IPS DF 19.7 (cell line): ENCODE measurements around the gene ADGRL2.
"Not testable (repeated sequence)": the region's sequence is repeated elsewhere in the genome, so short reads cannot be mapped to it uniquely, and the experiment has no call there.

Experiments
- DNase-seq: peaks from one replicate; pipeline ENCODE4 v3.0.0-alpha.2; 2013; ENCODE audit warnings: low read depth, low spot score

Gene ADGRL2

DNA sequence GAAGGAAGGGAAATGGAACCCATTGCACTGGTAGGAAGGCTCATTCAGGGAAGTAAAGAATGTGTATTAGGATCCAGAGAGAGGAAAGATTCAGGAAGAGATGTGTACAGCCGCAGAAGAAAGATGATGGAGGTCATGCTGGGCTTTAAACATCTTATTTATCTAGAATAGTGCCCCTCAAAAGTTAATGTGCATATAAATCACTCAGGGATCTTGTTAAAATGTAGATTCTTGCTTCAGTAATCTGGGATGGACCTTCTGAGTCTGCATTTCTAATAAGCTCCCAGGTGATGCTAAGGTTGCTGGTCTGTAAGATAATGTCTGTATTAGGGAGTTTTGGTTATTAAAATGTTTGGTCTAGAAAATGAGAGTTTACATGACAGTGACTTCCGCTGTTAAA is 46.3 kb downstream of the ADGRL2 start:
- DNase-seq = no peak

- DNase-seq = no peak
Measured at GRCh38 chr1:81848880-81849682, 48.3 kb downstream of the ADGRL2 start.

GRCh38 chr1:81850031-81850430 is 49.3 kb downstream of the ADGRL2 start:
- DNase-seq = no peak

DNA sequence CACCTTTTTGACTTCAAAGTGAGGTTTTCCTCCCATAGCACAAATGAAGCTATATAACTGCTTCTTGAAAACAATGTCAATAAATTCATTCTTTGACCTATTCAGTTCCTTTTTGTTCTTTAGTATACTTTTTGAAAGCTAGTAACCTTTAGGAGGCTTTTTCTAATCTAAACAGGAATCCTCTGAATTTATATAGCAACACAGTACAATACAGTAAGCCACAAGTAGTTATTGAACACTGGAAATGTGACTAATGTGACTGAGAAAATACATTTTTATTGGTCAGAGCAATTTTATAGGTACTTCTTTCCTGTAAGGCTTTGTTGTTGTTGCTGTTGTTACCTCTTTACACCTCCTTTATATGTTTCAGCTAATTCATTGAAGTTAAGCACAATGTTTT is 49.8 kb downstream of the ADGRL2 start:
- no peak for DNase-seq

- no peak for DNase-seq
Measured at GRCh38 chr1:81851217-81851616, 50.5 kb downstream of the ADGRL2 start.

GRCh38 chr1:81852961-81853360 is 52.2 kb downstream of the ADGRL2 start:
- no peak for DNase-seq

DNA sequence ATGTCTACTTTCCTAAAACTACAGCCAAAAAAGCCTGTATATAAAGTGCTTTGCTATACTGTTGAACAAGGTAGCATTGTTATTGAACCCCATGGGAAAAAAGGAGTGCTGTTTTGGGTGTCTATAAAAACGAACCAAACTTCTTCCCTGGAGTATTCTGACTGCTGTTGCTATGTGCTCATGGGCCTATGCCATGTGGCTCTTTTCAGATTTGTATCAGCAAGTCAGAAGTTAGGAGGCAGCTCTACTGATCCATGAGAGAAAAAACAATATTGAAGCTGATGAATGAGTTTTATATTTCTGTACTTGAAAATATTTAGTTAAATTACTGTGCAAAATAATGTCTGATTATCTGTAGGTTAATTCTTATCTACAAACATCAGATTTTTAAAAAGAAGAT is 66.5 kb downstream of the ADGRL2 start:
- DNase-seq = no peak

- no peak for DNase-seq
Measured at GRCh38 chr1:81869307-81869706, 68.6 kb downstream of the ADGRL2 start.

DNA sequence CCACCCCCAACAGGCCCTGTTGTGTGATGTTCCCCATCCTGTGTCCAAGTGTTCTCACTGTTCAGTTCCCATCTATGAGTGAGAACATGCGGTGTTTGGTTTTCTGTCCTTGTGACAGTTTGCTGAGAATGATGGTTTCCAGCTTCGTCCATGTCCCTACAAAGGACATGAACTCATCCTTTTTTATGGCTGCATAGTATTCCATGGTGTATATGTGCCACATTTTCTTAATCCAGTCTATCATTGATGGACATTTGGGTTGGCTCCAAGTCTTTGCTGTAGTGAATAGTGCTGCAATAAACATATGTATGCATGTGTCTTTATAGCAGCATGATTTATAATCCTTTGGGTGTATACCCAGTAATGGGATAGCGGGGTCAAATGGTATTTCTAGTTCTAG is 70.4 kb downstream of the ADGRL2 start:
- DNase-seq = not testable (repeated sequence)

DNA sequence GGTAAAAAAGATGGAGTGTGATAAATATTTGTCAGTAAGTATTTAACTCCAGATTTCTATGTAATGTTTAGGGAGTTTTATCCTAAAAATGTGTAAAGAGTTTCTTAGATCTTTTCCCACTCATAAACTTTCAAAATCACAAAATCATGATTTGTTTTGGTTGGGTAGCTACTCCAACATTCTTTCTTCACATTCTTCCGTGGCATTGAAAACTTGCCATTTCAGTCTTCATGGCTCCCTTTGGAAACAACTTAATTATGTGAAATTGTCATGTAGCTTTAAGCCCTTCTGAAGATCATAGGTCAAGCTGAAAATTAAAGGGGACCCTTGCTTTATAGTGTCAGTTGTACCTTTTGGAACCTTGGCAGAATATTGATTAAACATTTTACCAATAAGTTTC is 73.2 kb downstream of the ADGRL2 start:
- DNase-seq = no peak

DNA sequence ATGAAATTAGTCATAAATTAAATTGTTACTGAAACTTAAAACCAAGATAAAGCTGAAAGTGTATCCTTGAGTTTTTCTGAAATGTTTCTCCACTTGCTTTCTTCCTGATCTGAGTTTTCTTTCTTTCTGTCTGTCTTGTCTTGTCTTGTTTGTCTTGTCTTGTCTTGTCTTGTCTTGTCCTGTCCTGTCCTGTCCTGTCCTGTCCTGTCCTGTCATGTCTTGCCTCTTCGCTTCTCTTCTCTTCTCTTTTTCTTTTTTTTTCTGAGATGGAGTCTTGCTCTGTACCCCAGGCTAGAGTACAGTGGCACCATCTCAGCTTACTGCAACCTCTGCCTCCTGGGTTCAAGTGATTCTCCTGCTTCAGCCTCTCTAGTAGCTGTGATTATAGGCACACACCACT is 73.7 kb downstream of the ADGRL2 start:
- no peak for DNase-seq

GRCh38 chr1:81874940-81875339 is 74.2 kb downstream of the ADGRL2 start:
- no peak for DNase-seq

- no peak for DNase-seq
Measured at GRCh38 chr1:81876901-81877733, 76.4 kb downstream of the ADGRL2 start.

GRCh38 chr1:81877940-81878339 is 77.2 kb downstream of the ADGRL2 start:
- no peak for DNase-seq

- no peak for DNase-seq
Measured at GRCh38 chr1:81878538-81878937, 77.8 kb downstream of the ADGRL2 start.

DNA sequence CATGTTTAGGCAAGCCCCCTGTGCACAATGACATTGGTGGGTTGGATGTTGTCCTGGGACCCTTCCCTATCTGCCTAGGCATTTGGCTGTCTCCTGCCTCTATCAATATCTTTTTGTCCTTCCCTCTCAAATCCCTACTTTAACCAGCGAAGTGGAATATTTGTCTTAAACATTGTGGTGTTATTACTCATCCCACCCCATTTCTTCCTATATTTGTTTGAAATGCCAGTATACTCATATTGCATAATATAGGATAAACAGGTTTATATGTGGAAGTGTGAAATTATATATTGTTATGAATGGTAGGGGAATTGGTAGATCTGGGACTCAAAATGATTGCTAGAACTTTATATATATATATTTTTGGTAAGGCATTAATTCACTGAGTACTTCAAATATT is 80.0 kb downstream of the ADGRL2 start:
- DNase-seq = no peak

DNA sequence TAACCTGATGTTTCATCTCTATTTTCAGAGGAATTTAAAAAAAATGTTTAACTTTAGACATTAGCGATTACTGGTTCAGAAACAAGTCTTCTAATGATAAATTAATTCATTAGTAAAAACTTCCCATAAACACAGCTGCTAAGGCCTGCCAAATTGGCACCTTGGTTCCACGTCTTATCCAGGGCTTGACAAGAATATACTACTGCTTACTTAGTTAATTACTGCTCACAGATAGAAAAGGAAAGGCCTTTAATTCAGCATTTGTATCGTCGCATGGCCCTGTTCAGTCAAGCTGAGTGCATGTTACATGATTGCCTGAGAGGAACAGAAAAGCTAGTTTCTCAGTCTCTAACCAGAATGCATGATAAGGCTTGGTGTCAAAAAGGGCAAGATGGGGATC is 84.6 kb downstream of the ADGRL2 start:
- no peak for DNase-seq

DNA sequence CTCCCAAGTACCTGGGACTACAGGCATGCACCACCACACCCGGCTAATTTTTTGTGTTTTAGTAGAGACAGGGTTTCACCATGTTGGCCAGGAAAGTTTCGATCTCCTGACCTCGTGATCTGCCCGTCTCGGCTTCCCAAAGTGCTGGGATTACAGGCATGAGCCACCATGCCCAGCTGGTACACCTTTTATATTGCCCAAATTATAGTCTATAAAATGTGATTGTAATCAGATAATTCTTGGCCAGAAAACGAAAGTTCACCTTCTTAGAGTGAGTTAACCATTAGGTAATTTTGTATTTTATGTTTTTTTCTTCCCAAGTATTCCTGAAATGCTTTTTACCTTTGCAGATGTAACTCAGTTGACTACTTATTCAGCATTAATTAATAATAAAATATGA is 85.6 kb downstream of the ADGRL2 start:
- DNase-seq = not testable (repeated sequence)

GRCh38 chr1:81887421-81888144 is 86.8 kb downstream of the ADGRL2 start:
- no peak for DNase-seq

- no peak for DNase-seq
Measured at GRCh38 chr1:81889166-81889565, 88.4 kb downstream of the ADGRL2 start.

DNA sequence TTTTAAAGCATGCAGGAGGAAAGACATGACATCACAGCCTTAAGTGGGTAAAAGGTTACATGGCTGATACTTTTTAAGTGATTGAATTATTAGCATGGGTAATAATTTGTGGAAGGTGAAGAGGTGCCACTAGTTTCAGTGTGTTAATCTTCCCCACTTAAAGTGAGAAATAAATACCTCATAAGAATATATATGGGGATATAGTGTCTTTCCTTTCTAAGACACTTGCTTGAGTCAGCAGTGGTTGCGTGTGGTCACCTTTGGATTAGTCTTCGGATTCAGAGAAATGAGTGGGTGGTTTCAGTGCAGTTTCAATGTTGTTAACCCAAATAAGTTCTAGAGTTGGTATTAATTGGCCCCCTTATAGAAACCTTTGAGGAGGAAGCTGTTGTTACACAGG is 94.1 kb downstream of the ADGRL2 start:
- DNase-seq = no peak

DNA sequence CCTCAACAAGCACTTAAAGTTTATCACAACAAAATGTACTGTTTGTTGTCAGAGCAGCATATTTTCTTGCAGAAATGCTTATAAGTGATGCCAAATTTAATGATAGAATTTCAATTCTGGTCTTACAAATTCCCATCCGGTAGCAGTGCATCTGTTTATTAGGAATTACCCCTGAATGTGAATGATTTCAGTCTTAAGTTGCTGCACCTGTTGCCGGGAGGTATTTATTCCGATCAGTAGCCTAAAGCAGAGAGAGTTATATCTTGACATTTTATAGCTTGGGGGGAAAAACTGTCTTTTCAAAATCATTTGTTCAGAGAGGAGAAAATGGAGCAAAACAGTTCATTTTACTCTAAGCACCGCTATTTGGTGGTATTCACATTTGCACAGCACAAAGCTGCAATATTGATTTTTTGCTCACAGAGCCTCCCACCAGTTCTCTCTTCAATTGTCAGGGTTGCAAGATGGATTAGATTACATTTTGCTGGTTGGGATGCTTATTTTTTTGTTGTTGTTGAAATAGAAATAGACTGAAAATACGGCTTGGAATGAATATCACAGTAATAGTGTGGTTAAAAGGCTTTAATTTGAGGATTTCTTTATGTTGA is 98.6 kb downstream of the ADGRL2 start:
- DNase-seq = no peak
